NCI-H2196 treated with DMSO at 0.1 percent for 48 hours (cell line): ENCODE results near the gene PPP1R14C.

Source experiments
- DNase-seq: peaks from one replicate; lab custom pipeline; 2025; ENCODE audit not compliant: unreplicated experiment; lab: John Stamatoyannopoulos, UW

PPP1R14C gene

GRCh38 chr6:150189122-150189521 is 46.3 kb downstream of the PPP1R14C start:
- DNase-seq: no peak

DNA sequence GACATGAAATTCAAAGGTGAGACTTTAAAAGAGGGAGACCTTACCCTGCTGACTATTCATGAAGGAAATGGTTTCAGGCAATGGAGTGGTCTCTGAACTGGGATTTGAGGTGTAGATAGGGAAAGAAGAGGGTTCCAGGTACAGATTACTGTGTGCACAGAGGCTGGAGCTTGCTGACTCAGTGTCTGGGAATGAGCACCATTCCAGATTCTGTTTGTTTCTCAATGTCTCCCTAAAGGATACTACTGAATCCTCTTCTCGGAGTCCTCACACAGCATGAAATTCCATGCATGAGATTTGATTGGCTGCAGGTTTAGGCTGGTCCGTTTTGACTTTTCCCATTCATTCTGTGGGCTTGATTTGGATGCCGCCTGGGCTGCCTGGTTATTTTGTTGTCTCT is 49.0 kb downstream of the PPP1R14C start:
- no peak for DNase-seq

- no peak for DNase-seq
Measured at GRCh38 chr6:150194195-150194594, 51.4 kb downstream of the PPP1R14C start.

- no peak for DNase-seq
Measured at GRCh38 chr6:150195996-150196417, 53.2 kb downstream of the PPP1R14C start.

GRCh38 chr6:150196942-150197745 is 54.3 kb downstream of the PPP1R14C start:
- no peak for DNase-seq

GRCh38 chr6:150198532-150198931 is 55.7 kb downstream of the PPP1R14C start:
- DNase-seq: no peak

- DNase-seq: no peak
Measured at GRCh38 chr6:150199241-150199640, 56.4 kb downstream of the PPP1R14C start.

GRCh38 chr6:150200428-150201100 is 57.7 kb downstream of the PPP1R14C start:
- DNase-seq: no peak

DNA sequence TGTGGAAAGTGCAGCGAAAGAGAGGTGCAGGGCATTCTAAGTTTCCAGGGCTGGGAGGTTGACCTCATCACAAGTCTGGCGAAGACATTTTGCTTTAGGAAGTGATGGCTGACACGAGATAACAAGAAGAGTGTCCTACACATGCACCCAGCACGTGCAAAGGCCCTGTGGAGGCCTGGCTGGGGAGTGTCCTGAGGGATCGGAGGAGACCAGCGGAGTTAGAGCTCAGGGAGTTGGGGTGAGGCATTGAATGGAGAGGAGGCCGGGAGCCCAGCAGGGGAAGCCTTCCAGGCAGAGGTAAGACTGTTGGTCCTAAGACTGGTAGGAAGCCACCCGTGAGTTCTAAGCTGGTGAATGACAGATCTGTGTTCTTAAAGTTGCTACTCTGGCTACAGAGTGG is 58.4 kb downstream of the PPP1R14C start:
- no peak for DNase-seq

GRCh38 chr6:150201772-150202329 is 59.0 kb downstream of the PPP1R14C start:
- no peak for DNase-seq

DNA sequence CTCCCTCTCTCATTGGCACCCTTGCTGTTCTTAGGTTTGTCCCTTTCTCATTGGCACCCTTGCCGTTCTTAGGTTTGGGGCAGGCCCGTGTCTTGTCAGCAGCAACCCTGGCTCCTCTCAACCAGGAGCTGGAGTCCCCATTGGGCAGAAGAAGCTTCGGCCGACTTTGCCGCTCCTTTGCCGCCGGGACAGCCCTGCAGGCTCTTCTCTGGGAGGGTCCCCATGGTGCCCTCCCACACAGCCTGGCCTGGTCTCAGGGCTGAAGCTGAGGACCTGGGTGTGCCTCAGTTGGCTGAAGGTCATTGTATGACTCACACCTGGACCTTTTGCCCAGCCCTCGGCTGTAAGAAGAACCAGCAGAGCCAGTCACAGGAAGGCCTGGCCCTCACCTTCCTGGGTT is 59.6 kb downstream of the PPP1R14C start:
- DNase-seq: no peak

- DNase-seq: no peak
Measured at GRCh38 chr6:150202934-150203333, 60.1 kb downstream of the PPP1R14C start.

- DNase-seq: no peak
Measured at GRCh38 chr6:150203378-150203777, 60.5 kb downstream of the PPP1R14C start.

GRCh38 chr6:150203871-150204545 is 61.2 kb downstream of the PPP1R14C start:
- DNase-seq: no peak

- DNase-seq: no peak
Measured at GRCh38 chr6:150204705-150205472, 62.0 kb downstream of the PPP1R14C start.

- DNase-seq: no peak
Measured at GRCh38 chr6:150207931-150208570, 65.2 kb downstream of the PPP1R14C start.

- no peak for DNase-seq
Measured at GRCh38 chr6:150208611-150209352, 65.9 kb downstream of the PPP1R14C start.

DNA sequence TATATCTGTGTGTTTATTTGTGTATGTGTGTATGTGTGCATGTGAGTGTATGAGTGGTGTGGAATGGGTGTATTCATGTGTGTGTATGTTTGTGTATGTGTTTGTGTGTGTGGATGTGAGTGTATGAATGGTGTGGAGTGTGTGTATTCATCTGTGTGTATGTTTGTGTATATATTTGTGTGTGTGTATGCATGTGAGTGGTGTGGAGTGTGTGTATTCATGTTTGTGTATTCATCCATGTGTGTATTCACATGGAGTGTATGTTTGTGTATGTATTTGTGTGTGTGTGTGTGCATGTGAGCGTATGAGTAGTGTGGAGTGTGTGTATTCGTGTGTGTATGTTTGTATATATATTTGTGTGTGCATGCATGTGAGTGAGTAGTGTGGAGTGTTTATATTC is 66.6 kb downstream of the PPP1R14C start:
- DNase-seq: no peak

- no peak for DNase-seq
Measured at GRCh38 chr6:150211700-150212511, 69.1 kb downstream of the PPP1R14C start.
